Gastrocnemius medialis (tissue), 4 donors: Measurements from ENCODE around the gene SCN2B. TPM values are rescaled to one million over a fixed set of nuclear protein-coding genes. Genes with fewer than 3 reads are reported as not detected.

Experiments used
- ATAC-seq, 2 donors: fragments of 150-250 bp; one replicate each; pipeline ENCODE4 v1.9.1; 2016
- DNase-seq, 2 donors: peaks; one replicate each; pipeline ENCODE4 v3.0.0-alpha.2; 2019
- H3K27ac ChIP-seq, 4 donors: fragments of 200-600 bp; sonication (generic); 1 replicate in 1 of 4; 2 replicates in 3 of 4; pipeline ENCODE4 v1.5.1; 2016 to 2018; ENCODE audit warnings: mild to moderate bottlenecking in 2 of 4, moderate library complexity in 1 of 4
- H3K27me3 ChIP-seq, 3 donors: fragments of 200-600 bp; sonication (generic) in 2 of 3; 1 replicate in 1 of 3; 2 replicates in 2 of 3; pipeline versions ENCODE4 v1.5.1 to v1.6.0; 2016 to 2019; ENCODE audit warnings: mild to moderate bottlenecking in 1 of 3, moderate library complexity in 1 of 3
- H3K36me3 ChIP-seq, 2 donors: fragments of 200-600 bp; sonication (generic) in 1 of 2; one replicate each; pipeline ENCODE4 v1.5.1; 2017 to 2018
- H3K4me1 ChIP-seq, 2 donors: fragments of 200-600 bp; sonication (generic) in 1 of 2; one replicate each; pipeline ENCODE4 v1.5.1; 2016 to 2017; ENCODE audit warnings: mild to moderate bottlenecking in 2 of 2
- H3K4me3 ChIP-seq, 4 donors: fragments of 200-600 bp; sonication (generic) in 3 of 4; 1 replicate in 1 of 4; 2 replicates in 3 of 4; pipeline ENCODE4 v1.5.1; 2016 to 2019; ENCODE audit warnings: mild to moderate bottlenecking in 2 of 4
- H3K9me3 ChIP-seq, 3 donors: fragments of 200-600 bp; sonication (generic) in 2 of 3; 1 replicate in 1 of 3; 2 replicates in 2 of 3; pipeline ENCODE4 v1.5.1; 2016 to 2019
- CTCF ChIP-seq, 5 experiments: fragments of 450-650 bp in 3 of 5; fragments of 200-600 bp in 2 of 5; sonication (generic) in 2 of 5; IDR thresholded peaks in 4 of 5; conservative IDR thresholded peaks in 1 of 5; 1 replicate in 4 of 5; 2 replicates in 1 of 5; pipeline ENCODE4 v1.5.1; 2016 to 2019; ENCODE audit warnings: antibody characterized with exemption in 5 of 5, mild to moderate bottlenecking in 3 of 5, moderate library complexity in 3 of 5
- POLR2A ChIP-seq, 2 donors: fragments of 450-650 bp; IDR thresholded peaks; one replicate each; pipeline ENCODE4 v1.6.1; 2017; ENCODE audit warnings: antibody characterized with exemption in 2 of 2, mild to moderate bottlenecking in 2 of 2, moderate library complexity in 2 of 2
- in situ Hi-C, 4 donors: fragments of 200-750 bp; cut with MboI; loops; one replicate each; pipeline versions ENCODE4 v1.15.0 to v1.8.0; 2017; ENCODE audit warnings: low sequenced_read_pairs in 4 of 4
- intact Hi-C: fragments of 100-400 bp; cut with DNase I; formaldehyde crosslinking; loops from one replicate; pipeline ENCODE4 v1.15.1; 2023; ENCODE audit warnings: low total_unique reads
- total RNA-seq, 4 donors: library from RNA; depleted of rRNA; stranded (reverse); fragments of >200 nt; gene quantifications; one replicate each; pipeline versions ENCODE4 v1.1.0 to v1.2.3, GENCODE V29; 2016

The SCN2B gene
- total RNA-seq, 4 donors from 2014 or later = 0.10 to 1.9 (median 0.24) TPM; not detected in 1

GRCh38 chr11:118139578-118139977 lies 36.9 kb downstream of the SCN2B start:
- TF ChIP-seq CTCF (IDR thresholded peaks at IDR 0.05 in 4 of 5, conservative IDR thresholded peaks at IDR 0.05 in 1 of 5) = no peak
- H3K4me3 ChIP-seq = no peak overlapping the region
- no peaks in the 10 kb centered on the region for H3K36me3 ChIP-seq
- in situ Hi-C loops (no loop called here), intact Hi-C loops (no loop called here)
- no peak for DNase-seq
- no peak for ATAC-seq
- peaks cover 0 to 3% of the 10 kb centered on the region in 2 donors for H3K4me1 ChIP-seq
- no peaks in the 10 kb centered on the region for H3K9me3 ChIP-seq
- no peak overlapping the region for H3K27ac ChIP-seq
- H3K27me3 ChIP-seq = no peaks in the 10 kb centered on the region

GRCh38 chr11:118138839-118139420 lies 37.5 kb downstream of the SCN2B start:
- in situ Hi-C loops (no loop called here), intact Hi-C loops (no loop called here)
- no peak for DNase-seq
- no peak for TF ChIP-seq POLR2A (IDR thresholded peaks at IDR 0.05)
- TF ChIP-seq CTCF (IDR thresholded peaks at IDR 0.05 in 4 of 5, conservative IDR thresholded peaks at IDR 0.05 in 1 of 5) = no peak
- no peaks in the 10 kb centered on the region for H3K4me1 ChIP-seq
- H3K27me3 ChIP-seq = no peaks in the 10 kb centered on the region
- H3K36me3 ChIP-seq = no peaks in the 10 kb centered on the region
- ATAC-seq = no peak
- H3K4me3 ChIP-seq = no peak overlapping the region
- no peaks in the 10 kb centered on the region for H3K9me3 ChIP-seq
- no peak overlapping the region for H3K27ac ChIP-seq

- Histone ChIP-seq H3K27me3 (no peaks in the 10 kb centered on the region), H3K36me3 (no peaks in the 10 kb centered on the region), H3K4me3 (no peak overlapping the region), H3K9me3 (no peaks in the 10 kb centered on the region), H3K27ac (no peak overlapping the region), H3K4me1 (no peaks in the 10 kb centered on the region)
- intact Hi-C loops (no loop called here), in situ Hi-C loops (no loop called here)
- ATAC-seq (peak in 1 of 2 donors; percentile 14), DNase-seq (no peak)
- no peak for TF ChIP-seq CTCF (IDR thresholded peaks at IDR 0.05 in 4 of 5, conservative IDR thresholded peaks at IDR 0.05 in 1 of 5)
- no peak for TF ChIP-seq POLR2A (IDR thresholded peaks at IDR 0.05)
Measured at GRCh38 chr11:118136801-118137200, 39.6 kb downstream of the SCN2B start.

GRCh38 chr11:118136341-118136740 lies 40.1 kb downstream of the SCN2B start:
- no peaks in the 10 kb centered on the region for H3K36me3 ChIP-seq
- DNase-seq = no peak
- no peaks in the 10 kb centered on the region for H3K27me3 ChIP-seq
- intact Hi-C loops = no loop called here
- TF ChIP-seq CTCF (IDR thresholded peaks at IDR 0.05 in 4 of 5, conservative IDR thresholded peaks at IDR 0.05 in 1 of 5) = no peak
- no peak for TF ChIP-seq POLR2A (IDR thresholded peaks at IDR 0.05)
- in situ Hi-C loops = no loop called here
- H3K27ac ChIP-seq = no peak overlapping the region
- ATAC-seq = no peak
- no peaks in the 10 kb centered on the region for H3K4me1 ChIP-seq
- H3K4me3 ChIP-seq = no peak overlapping the region
- no peaks in the 10 kb centered on the region for H3K9me3 ChIP-seq

- in situ Hi-C loops = no loop called here
- Histone ChIP-seq H3K4me3 (no peak overlapping the region), H3K36me3 (no peaks in the 10 kb centered on the region), H3K9me3 (no peaks in the 10 kb centered on the region), H3K4me1 (no peaks in the 10 kb centered on the region), H3K27ac (no peak overlapping the region), H3K27me3 (no peaks in the 10 kb centered on the region)
- no peak for ATAC-seq
- DNase-seq = no peak
- intact Hi-C loops = no loop called here
- TF ChIP-seq CTCF (IDR thresholded peaks at IDR 0.05 in 4 of 5, conservative IDR thresholded peaks at IDR 0.05 in 1 of 5) = no peak
- no peak for TF ChIP-seq POLR2A (IDR thresholded peaks at IDR 0.05)
Measured at GRCh38 chr11:118135796-118136165, 40.7 kb downstream of the SCN2B start.
